ENCODE data around the gene CATSPERD.

The CATSPERD gene

DNA sequence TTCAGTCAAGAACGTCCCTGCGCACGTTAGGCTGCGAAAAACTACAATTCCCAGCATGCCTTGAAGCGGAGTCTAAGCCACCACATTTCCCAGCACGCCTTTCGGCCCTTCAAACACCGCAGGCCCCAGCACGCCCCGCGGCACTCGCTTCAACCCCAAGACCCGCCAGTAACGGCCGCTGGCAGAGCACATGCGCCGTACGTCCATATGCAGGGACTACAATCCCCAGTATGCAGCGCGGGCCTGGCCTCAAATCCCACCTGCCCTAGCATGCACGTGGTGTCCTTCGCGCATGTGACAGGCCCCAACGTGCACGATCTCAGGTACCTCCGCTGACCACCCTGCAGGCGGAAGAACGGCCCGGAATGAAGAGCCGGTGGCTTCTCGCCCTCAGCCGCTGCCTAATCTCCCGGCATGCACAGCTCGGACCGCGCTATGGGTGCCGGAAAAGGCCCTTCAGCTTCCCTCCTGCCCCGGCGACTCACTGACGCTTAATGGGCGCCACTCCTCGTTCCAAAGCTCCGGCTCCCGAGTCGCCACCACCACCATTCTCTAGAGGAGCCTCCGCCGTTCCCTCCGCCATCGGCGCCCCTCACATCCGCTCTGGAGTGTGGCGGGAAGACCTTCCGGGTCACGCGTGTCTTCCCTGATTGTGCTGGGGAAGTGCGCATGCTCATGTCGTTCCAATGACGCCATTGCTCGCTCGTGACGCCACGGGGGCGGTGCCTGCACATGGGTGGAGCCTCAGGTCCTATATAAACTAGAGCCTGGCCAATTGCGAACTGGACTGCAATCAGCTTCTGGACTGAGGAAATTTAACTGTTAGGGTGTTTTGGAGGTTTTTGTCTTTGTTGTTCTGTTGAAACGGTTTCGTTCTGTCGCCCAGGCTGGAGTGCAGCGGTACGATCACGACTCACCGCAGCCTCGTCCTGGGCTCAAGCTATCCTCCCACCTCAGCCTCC, 70.4 kb downstream of the CATSPERD start, which contains the start of gene DUS3L:
Gene DUS3L, minus strand, starts transcription at position 605 of the 962 bp plus-strand sequence. Its CDS starts 22 bp downstream, at position 583.
- DNase-seq: peak; percentile 97
- peaks cover 48% of the 10 kb centered on the region for H3K36me3 Mint-ChIP-seq (ENCODE audit: low read depth)

DNA sequence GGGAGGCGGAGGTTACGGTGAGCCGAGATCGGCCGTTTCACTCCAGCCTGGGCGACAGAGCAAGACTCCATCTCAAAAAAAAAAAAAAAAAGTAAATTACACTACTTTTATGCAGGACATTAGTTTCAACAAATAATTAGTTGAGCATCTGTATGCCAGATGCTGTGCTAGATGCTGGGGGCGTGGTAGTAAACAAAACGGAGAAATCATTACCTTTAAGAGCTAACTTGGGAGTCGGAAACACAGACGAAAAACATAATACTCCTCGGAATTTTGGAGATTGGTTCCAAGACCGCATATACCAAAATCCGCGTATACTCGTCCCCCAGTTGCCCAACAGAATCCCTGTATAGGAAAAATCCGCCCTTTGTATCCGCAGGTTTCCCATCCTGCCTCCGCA, 71.8 kb downstream of the CATSPERD start:
- H3K27ac Mint-ChIP-seq: no peak overlapping the region
- H3K36me3 Mint-ChIP-seq (ENCODE audit: low read depth): peaks cover 34% of the 10 kb centered on the region
- H3K27me3 Mint-ChIP-seq: no peaks in the 10 kb centered on the region

More for the DNA sequence above, 70.4 kb downstream of the CATSPERD start, which contains the start of gene DUS3L:
- no peaks in the 10 kb centered on the region for H3K9me3 Mint-ChIP-seq
- H3K27me3 Mint-ChIP-seq: no peaks in the 10 kb centered on the region
- peak within 1 kb of the TSS; percentile 100 for H3K27ac Mint-ChIP-seq
- H3K4me3 Mint-ChIP-seq: peak within 1 kb of the TSS; percentile 96
- peaks cover 19% of the 10 kb centered on the region for H3K4me1 Mint-ChIP-seq (ENCODE audit: low read depth)

DNA sequence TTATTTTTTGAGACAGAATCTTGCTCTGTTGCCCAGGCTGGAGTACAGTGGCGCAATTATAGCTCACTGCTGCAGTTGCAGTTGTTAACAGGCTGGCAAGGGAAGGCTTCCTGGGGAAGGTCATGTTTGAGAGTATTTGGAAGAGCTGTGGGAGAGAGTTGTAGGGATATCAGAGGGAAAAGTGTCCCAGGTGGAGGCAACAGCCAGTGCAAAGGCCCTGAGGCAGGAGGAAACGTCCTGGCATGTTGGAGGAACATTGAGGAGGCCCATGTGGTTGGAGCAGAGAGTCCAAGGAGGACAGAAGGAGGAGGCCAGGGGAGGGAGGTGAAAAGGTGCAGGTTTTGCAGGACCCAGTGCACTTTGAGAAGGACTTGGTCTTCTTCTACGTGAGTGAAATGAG, 72.8 kb downstream of the CATSPERD start:
- Mint-ChIP-seq H3K4me3 (no peak overlapping the region), H3K27ac (no peak overlapping the region), H3K4me1 (ENCODE audit: low read depth) (peaks cover 15% of the 10 kb centered on the region), H3K36me3 (ENCODE audit: low read depth) (peaks cover 27% of the 10 kb centered on the region), H3K27me3 (no peaks in the 10 kb centered on the region), H3K9me3 (no peaks in the 10 kb centered on the region)
- no peak for DNase-seq

More for the DNA sequence above, 71.8 kb downstream of the CATSPERD start:
- Mint-ChIP-seq H3K4me1 (ENCODE audit: low read depth) (peaks cover 17% of the 10 kb centered on the region), H3K4me3 (no peak overlapping the region), H3K9me3 (no peaks in the 10 kb centered on the region)
- no peak for DNase-seq

DNA sequence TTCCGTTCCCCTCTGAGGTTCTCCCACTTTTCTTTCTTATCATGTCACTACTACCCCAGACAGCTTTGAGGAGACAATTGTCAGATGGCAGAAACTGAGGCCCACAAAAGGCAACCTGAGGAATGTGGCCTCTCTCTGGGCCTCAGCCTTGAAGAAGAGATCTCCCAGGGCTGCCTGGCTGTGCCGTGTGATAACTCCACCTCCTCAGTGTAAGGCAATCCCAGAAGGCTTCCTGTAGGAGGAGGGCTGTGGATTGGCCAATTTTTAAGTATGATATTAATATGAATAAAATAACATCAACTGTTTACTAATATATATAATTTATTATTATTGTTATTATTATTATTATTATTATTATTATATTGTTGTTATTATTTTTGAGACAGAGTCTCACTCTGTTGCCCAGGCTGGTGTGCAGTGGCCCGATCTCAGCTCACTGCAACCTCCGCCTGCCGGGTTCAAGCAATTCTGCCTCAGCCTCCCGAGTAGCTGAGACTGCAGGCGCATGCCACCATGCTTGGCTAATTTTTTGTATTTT, 75.0 kb downstream of the CATSPERD start:
- H3K4me1 Mint-ChIP-seq (ENCODE audit: low read depth): peaks cover 6% of the 10 kb centered on the region
- no peak for DNase-seq
- no peaks in the 10 kb centered on the region for H3K9me3 Mint-ChIP-seq
- peaks cover 9% of the 10 kb centered on the region for H3K27me3 Mint-ChIP-seq
- no peak overlapping the region for H3K27ac Mint-ChIP-seq
- H3K36me3 Mint-ChIP-seq (ENCODE audit: low read depth): peaks cover 6% of the 10 kb centered on the region
- H3K4me3 Mint-ChIP-seq: no peak overlapping the region

DNA sequence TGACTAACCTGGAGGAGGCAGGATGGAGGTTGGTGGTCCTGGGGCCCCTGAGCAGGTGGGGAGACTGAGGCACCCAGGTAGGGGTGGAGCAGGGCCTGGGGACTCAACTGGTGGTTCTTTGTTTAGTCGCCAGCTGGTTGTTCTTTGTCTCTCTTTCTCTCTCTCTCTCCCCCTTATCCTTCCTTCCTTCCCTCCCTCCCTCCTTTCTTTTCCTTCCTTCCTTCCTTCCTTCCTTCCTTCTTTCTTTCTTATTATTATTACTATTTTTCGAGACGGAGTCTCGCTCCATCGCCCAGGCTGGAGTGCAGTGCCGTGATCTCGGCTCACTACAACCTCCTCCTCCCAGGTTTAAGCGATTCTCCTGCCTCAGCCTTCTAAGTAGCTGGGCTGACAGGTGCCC, 77.8 kb downstream of the CATSPERD start:
- peaks cover 13% of the 10 kb centered on the region for H3K4me1 Mint-ChIP-seq (ENCODE audit: low read depth)
- no peaks in the 10 kb centered on the region for H3K9me3 Mint-ChIP-seq
- no peaks in the 10 kb centered on the region for H3K36me3 Mint-ChIP-seq (ENCODE audit: low read depth)
- H3K27me3 Mint-ChIP-seq: peaks cover 27% of the 10 kb centered on the region
- H3K4me3 Mint-ChIP-seq: no peak overlapping the region
- no peak for DNase-seq
- H3K27ac Mint-ChIP-seq: no peak overlapping the region

DNA sequence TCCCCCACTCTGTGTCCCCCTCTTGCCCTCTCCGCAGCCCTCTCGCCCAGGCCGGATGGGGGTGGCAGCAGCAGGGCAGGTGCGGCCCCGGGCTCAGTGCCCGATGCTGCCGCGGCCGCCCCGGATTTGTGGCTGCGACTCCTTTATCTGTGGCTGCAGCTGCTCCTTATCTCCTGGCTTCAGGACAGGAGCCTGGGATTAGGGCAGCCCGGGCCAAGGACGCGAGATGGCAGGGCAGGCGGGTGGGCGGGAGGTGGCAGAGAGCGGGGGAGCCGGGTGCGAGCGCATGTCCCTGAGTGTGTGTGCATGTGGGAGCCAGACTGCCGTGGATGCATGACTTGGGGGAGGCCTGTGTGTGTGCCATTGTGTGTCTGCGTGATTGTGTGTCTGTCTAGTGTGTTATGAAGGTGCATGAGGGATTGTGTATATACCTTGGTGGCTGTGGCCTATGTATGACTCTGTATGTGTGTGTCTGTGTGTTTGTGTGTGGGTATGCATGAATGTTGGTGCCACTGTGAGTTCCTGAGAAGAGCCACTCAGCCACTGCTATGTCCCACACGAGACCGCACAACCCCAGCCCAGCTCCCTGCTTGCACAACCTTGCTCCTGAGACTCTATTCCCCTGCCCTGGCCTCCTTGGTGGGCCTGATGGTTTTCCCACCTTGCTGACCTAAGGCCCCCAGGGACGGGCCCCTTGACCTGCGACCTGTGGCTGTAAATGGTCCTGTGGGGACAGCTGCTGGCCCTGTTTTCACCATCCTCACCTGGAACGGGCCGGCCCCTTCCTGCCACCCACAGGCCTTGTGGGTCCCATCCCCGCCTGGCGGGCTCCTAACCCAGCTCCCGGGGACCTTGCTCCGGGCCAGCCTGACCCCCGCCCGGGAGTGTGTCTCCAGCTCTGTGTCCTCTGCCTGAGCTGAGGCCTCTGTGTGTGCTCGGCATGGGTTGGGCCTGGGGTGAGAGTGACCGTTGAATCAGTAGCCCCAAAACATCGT, 79.1 kb downstream of the CATSPERD start:
- no peaks in the 10 kb centered on the region for H3K9me3 Mint-ChIP-seq
- no peaks in the 10 kb centered on the region for H3K36me3 Mint-ChIP-seq (ENCODE audit: low read depth)
- no peak for DNase-seq
- H3K27ac Mint-ChIP-seq: no peak overlapping the region
- H3K4me1 Mint-ChIP-seq (ENCODE audit: low read depth): peaks cover 25% of the 10 kb centered on the region
- H3K4me3 Mint-ChIP-seq: no peak overlapping the region
- H3K27me3 Mint-ChIP-seq: peaks cover 32% of the 10 kb centered on the region

DNA sequence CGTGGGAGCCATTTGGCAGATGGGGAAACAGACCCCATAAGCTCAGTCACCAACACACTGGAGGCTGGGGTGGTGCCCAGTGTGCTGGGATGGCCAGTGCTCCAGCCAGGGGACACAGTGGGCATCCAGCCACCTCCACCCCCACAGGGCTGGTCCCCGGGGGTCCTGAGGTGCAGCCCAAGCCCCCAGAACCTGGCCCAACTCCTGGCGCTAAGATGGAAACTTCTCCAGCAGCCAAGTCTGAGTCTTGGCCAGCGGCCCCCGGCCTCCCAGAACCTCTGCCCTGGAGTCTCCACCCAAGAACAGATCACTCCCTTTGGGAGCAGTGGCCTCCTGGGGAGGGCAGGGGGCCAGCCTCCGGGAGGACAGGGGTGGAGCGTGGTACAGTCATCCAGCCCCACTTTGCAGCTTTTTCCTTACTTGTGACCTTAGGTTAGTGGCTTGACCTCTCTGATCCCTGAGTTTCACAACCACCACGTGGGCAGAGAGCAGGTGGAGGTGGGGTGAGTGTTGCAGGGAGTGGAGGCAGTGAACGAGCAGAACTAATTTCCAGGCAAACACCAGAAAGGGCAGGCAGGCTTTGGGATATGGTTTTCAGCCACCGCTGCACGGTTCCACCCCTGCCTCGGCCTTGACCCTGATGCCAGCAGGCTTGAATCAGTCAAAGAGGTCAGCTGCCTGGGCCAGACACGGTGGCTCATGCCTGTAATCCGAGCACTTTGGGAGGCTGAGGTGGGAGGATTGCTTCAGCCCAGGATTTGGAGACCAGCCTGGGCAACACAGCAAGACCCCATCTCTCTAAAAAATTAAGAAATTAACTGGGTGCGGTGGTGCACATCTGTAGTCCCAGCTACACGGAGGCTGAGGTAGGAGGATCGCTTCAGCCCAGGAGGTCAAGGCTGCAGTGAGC, 80.2 kb downstream of the CATSPERD start:
- Mint-ChIP-seq H3K36me3 (ENCODE audit: low read depth) (no peaks in the 10 kb centered on the region), H3K9me3 (no peaks in the 10 kb centered on the region), H3K4me1 (ENCODE audit: low read depth) (peaks cover 26% of the 10 kb centered on the region), H3K4me3 (no peak overlapping the region), H3K27ac (no peak overlapping the region), H3K27me3 (peaks cover 37% of the 10 kb centered on the region)
- DNase-seq: no peak

DNA sequence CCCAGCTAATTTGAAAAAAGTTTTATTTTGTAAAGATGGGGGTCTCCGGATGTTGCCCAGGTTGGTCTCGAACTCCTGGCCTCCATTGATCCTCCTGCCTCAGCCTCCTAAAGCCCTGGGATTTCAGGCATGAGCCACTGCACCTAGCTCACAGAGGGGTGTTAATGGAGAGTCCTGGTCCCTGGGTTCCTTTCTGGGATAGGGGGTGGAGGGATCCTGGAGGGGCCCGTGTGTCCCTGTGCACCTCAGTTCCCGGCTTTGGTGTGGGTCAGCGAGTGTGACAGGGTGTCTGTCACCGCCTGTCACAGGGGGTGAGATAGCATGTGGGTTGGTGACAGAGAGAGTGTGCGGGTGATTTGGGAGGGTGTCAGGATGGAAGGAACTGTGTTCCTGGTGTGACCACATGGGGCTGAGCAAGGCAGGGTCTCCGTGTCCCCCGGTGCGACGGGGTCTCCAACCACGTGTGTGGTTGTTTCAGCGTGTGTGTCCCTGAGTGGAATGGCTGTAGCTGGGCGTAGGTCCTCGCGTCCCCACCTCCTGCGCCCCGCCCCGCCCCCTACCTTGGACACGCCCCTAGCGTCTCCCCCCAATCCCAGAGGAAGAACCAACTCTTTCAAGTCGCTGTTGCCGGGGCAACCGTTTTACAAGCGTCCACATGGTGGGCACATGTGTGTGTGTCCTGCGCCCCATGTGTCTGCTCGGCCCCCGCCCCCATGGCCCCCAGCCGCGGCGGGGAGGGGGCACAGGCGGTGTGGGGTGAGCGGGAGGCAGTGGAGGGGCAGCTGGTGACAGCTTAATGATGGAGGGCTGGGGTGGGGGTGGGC, 81.6 kb downstream of the CATSPERD start:
- Mint-ChIP-seq H3K27ac (peak overlapping the region; percentile 32), H3K4me1 (ENCODE audit: low read depth) (peaks cover 26% of the 10 kb centered on the region), H3K4me3 (no peak overlapping the region), H3K9me3 (no peaks in the 10 kb centered on the region), H3K36me3 (ENCODE audit: low read depth) (no peaks in the 10 kb centered on the region), H3K27me3 (peaks cover 37% of the 10 kb centered on the region)
- no peak for DNase-seq

DNA sequence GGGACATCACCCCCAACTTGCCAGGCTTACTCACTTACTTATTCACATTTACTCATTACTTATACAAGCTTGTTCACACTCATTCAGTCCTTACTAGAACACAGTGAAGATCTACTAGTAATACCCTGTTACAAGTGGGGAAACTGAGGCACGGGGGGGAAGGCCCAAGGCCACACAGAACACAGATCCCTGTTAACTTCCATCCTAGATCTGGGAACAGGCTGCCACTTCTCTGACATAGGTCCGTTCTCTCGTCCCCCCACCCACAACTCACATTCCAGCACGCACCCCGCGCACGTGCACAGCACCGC, 83.0 kb downstream of the CATSPERD start:
- Mint-ChIP-seq H3K4me1 (ENCODE audit: low read depth) (peaks cover 26% of the 10 kb centered on the region), H3K4me3 (peak overlapping the region; percentile 70), H3K27ac (peak overlapping the region; percentile 57), H3K36me3 (ENCODE audit: low read depth) (no peaks in the 10 kb centered on the region), H3K9me3 (no peaks in the 10 kb centered on the region), H3K27me3 (peaks cover 37% of the 10 kb centered on the region)
- no peak for DNase-seq

DNA sequence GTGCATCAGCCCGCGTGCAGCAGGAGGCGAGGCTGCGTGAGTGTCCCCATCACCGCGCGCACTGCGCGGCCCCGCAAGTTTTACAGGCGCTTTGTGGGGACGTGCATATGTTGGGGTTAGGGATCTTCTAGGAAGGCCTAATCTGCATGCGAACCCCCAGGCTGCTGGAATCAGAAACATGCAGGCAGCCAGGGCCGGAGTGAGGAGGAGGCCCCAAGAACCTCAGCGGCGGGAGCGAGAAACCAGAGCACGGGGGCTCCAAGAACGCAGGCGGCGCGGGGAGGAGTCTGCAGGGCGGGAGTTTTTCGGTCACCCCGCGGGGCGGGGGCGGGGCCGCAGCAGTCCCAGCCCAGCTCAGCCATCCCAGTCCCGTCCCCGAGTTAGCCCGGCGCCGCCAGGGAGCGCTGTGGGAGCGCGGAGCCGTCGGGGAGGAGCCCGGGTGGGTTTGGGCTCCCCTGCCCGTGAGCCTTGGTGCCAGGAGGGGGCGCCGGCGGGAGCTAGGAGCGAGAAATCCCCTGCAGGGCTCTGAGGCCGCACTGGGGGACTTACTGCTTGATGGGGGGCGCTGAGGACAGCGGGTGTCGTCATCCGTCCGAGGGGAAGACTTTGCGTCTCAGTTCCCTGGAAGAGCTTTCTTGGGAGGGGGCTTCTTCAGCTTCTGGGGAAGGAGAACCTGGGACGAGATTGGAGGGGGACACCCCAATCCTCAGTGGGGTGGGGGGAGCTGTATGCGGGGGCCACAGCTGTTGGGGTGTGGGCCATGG, 83.5 kb downstream of the CATSPERD start:
- Mint-ChIP-seq H3K4me3 (peak overlapping the region; percentile 70), H3K27me3 (peaks cover 34% of the 10 kb centered on the region), H3K9me3 (no peaks in the 10 kb centered on the region), H3K4me1 (ENCODE audit: low read depth) (peaks cover 26% of the 10 kb centered on the region), H3K27ac (peak overlapping the region; percentile 71), H3K36me3 (ENCODE audit: low read depth) (no peaks in the 10 kb centered on the region)
- DNase-seq: peak; percentile 98

DNA sequence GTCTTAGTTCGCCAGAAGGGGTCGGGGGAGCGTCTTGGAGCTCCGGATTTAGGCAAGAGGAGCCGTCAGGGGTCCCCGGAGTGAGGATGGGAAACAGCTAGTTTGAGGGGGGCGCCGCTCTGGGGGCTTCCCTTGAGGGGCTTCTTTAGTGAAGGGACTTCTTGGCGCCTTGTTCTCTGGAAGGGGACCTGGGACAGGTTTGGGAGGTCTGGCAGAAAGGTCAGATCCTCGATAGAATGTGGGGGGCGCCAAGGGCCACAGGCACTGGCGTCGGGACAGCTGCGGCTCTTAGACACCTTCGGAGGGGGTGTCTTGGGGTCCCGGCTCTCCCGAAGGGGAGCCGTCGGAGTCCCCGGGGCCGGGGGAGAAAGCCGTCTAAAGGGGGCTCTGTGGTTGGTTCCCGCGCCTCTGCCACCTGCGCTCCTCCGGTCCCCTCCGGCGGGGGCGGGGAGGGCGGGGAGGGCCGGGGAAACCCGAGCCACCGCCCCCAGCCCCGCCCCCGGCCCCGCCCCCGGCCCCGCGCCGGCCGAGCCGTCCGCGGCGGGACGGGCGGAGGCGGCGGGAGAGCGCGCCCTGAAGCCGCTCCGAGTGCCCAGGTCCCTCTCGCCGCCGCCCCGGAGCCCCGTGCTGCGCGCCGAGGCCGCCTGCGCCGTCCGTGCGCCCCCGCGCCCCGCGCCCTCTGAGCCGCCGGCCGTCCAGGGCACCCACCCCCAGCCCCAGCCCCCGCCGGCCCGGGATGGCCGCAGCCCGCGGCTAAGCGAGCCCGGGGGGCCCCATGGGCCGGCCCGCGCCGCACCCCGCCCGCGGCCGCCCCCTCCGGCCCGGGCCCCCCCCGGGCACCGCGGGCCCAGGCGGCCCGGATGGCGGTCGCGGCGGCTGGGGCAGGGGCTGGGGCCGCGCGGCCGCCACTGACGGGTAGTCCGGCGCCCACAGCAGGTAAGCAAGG, 84.4 kb downstream of the CATSPERD start, which contains the start of gene NRTN:
Gene NRTN, plus strand, starts transcription at position 552 of the 946 bp plus-strand sequence. CDS start 19,099 bp downstream, outside the sequence.
- H3K9me3 Mint-ChIP-seq: no peaks in the 10 kb centered on the region
- peak; percentile 68 for DNase-seq
- H3K27me3 Mint-ChIP-seq: peaks cover 28% of the 10 kb centered on the region
- H3K4me1 Mint-ChIP-seq (ENCODE audit: low read depth): peaks cover 24% of the 10 kb centered on the region
- H3K27ac Mint-ChIP-seq: peak within 1 kb of the TSS; percentile 71
- no peaks in the 10 kb centered on the region for H3K36me3 Mint-ChIP-seq (ENCODE audit: low read depth)
- peak within 1 kb of the TSS; percentile 70 for H3K4me3 Mint-ChIP-seq
